Measurements from ENCODE around the gene TOLLIP. TPM values are rescaled to one million over a fixed set of nuclear protein-coding genes. Genes with fewer than 3 reads are reported as not detected.
"Not testable (repeated sequence)": the region's sequence is repeated elsewhere in the genome, so short reads cannot be mapped to it uniquely, and the experiment has no call there.

The TOLLIP gene
- polyA plus RNA-seq, 3 donors = 35.9 to 50.1 (median 47.8) TPM

- no peak for DNase-seq (ENCODE audit: extremely low read depth in 1 of 11, low read depth in 9 of 11, low spot score in 4 of 11)
Observed at GRCh38 chr11:1261241-1262071, 48.0 kb downstream of the TOLLIP start.

- DNase-seq (ENCODE audit: extremely low read depth in 1 of 11, low read depth in 9 of 11, low spot score in 4 of 11) = no peak
Observed at GRCh38 chr11:1260620-1261019, 48.8 kb downstream of the TOLLIP start.

- no peak for DNase-seq (ENCODE audit: extremely low read depth in 1 of 11, low read depth in 9 of 11, low spot score in 4 of 11)
Observed at GRCh38 chr11:1260023-1260501, 49.4 kb downstream of the TOLLIP start.

- DNase-seq (ENCODE audit: extremely low read depth in 1 of 11, low read depth in 9 of 11, low spot score in 4 of 11) = no peak
Observed at GRCh38 chr11:1259561-1259960, 49.9 kb downstream of the TOLLIP start.

GRCh38 chr11:1259076-1259461, 50.4 kb downstream of the TOLLIP start:
- no peak for DNase-seq (ENCODE audit: extremely low read depth in 1 of 11, low read depth in 9 of 11, low spot score in 4 of 11)

- DNase-seq (ENCODE audit: extremely low read depth in 1 of 11, low read depth in 9 of 11, low spot score in 4 of 11) = no peak
Observed at GRCh38 chr11:1258401-1259075, 50.9 kb downstream of the TOLLIP start.

- DNase-seq (ENCODE audit: extremely low read depth in 1 of 11, low read depth in 9 of 11, low spot score in 4 of 11) = no peak
Observed at GRCh38 chr11:1257916-1258315, 51.5 kb downstream of the TOLLIP start.

GRCh38 chr11:1257366-1257765, 52.1 kb downstream of the TOLLIP start:
- DNase-seq (ENCODE audit: extremely low read depth in 1 of 11, low read depth in 9 of 11, low spot score in 4 of 11) = no peak

GRCh38 chr11:1256257-1257045, 53.0 kb downstream of the TOLLIP start:
- DNase-seq (ENCODE audit: extremely low read depth in 1 of 11, low read depth in 9 of 11, low spot score in 4 of 11) = no peak

- no peak for DNase-seq (ENCODE audit: extremely low read depth in 1 of 11, low read depth in 9 of 11, low spot score in 4 of 11)
Observed at GRCh38 chr11:1255151-1255550, 54.3 kb downstream of the TOLLIP start.

- no peak for DNase-seq (ENCODE audit: extremely low read depth in 1 of 11, low read depth in 9 of 11, low spot score in 4 of 11)
Observed at GRCh38 chr11:1254733-1255132, 54.7 kb downstream of the TOLLIP start.

- DNase-seq (ENCODE audit: extremely low read depth in 1 of 11, low read depth in 9 of 11, low spot score in 4 of 11) = no peak
Observed at GRCh38 chr11:1254086-1254648, 55.3 kb downstream of the TOLLIP start.

- DNase-seq (ENCODE audit: extremely low read depth in 1 of 11, low read depth in 9 of 11, low spot score in 4 of 11) = no peak
Observed at GRCh38 chr11:1253103-1253485, 56.3 kb downstream of the TOLLIP start.

- DNase-seq (ENCODE audit: extremely low read depth in 1 of 11, low read depth in 9 of 11, low spot score in 4 of 11) = no peak
Observed at GRCh38 chr11:1252371-1253102, 56.9 kb downstream of the TOLLIP start.

- no peak for DNase-seq (ENCODE audit: extremely low read depth in 1 of 11, low read depth in 9 of 11, low spot score in 4 of 11)
Observed at GRCh38 chr11:1251236-1251770, 58.1 kb downstream of the TOLLIP start.

- DNase-seq (ENCODE audit: extremely low read depth in 1 of 11, low read depth in 9 of 11, low spot score in 4 of 11) = not testable (repeated sequence)
Observed at GRCh38 chr11:1250411-1250810, 59.0 kb downstream of the TOLLIP start.

- not testable (repeated sequence) for DNase-seq (ENCODE audit: extremely low read depth in 1 of 11, low read depth in 9 of 11, low spot score in 4 of 11)
Observed at GRCh38 chr11:1248951-1249350, 60.5 kb downstream of the TOLLIP start.

- DNase-seq (ENCODE audit: extremely low read depth in 1 of 11, low read depth in 9 of 11, low spot score in 4 of 11) = not testable (repeated sequence)
Observed at GRCh38 chr11:1247026-1247425, 62.4 kb downstream of the TOLLIP start.

Data from renal cortex interstitium (tissue), 11 donors.